Measurements from ENCODE around the gene ZNF396. TPM values are rescaled to one million over a fixed set of nuclear protein-coding genes. Genes with fewer than 3 reads are reported as not detected.
A peak's percentile ranks its signal among the peaks of the same experiment; 100 is the strongest.

The ZNF396 gene
- polyA plus RNA-seq, 1 experiment: 1.1 TPM

DNA sequence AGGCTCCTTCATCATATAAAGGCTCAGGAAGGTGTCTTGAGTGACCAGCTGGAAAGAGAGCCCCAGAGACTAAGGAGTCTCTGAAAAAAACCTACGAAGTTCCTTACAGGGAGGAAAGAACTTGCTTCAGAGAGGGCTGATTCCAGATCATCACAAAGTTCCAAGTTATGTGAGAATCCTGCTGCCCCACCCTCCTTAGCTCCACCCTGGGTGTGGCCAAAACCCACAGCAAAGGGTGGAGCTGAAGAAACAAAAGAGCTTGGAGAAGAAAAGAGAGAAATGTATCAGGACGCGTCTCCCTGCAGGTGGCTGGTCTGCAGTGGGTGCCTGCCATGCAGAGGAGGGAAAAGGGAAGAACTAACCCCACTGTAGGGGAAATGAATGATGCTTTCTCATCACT, 32.8 kb upstream of the ZNF396 start:
- POLR2A ChIA-PET: no interaction called here

DNA sequence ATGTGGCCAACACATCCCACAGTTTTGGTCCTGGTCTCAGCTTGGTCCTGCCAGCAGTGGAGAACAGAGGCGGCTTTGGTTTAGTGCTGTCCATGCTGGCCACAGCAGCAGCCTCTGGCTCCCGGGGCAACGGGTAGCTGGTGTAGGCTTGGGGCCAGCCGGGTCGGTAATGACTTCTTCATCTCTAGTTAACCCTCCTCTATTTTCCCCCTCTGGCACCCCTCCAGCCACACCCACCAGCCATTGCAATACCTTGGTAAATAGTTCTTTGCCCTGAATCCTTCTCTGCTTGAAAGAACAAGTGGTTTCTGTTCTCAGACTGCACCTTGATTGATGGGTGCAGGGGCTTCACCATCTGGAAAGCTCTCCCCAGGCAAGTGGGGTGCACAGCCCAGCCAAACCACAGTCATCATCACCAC, 31.7 kb upstream of the ZNF396 start:
- TF ChIP-seq CTCF (IDR thresholded peaks at IDR 0.05; ENCODE audit: low read depth, low read length): no peak
- DNase-seq (ENCODE audit: low read depth, low spot score): no peak
- ChIA-PET POLR2A (no interaction called here), CTCF (interaction anchor here (1.0 to 2.6 kb wide), 8 partner anchors 8 to 541 kb away, joined by 3 to 7 read pairs (median 4); no protein-coding TSS in a partner anchor)
- Histone ChIP-seq H3K27me3 (ENCODE audit: control insufficient read depth, insufficient read depth, low read length) (no peaks in the 10 kb centered on the region), H3K4me3 (ENCODE audit: low read depth, low read length) (no peak overlapping the region), H3K27ac (ENCODE audit: low read depth, low read length) (no peak overlapping the region), H3K9me3 (ENCODE audit: control insufficient read depth, insufficient read depth, low read length) (no peaks in the 10 kb centered on the region)

More for the DNA sequence above, 32.8 kb upstream of the ZNF396 start:
- no peaks in the 10 kb centered on the region for H3K27me3 ChIP-seq (ENCODE audit: control insufficient read depth, insufficient read depth, low read length)
- H3K27ac ChIP-seq (ENCODE audit: low read depth, low read length): no peak overlapping the region
- CTCF ChIA-PET: no interaction called here
- H3K4me3 ChIP-seq (ENCODE audit: low read depth, low read length): no peak overlapping the region
- no peak for TF ChIP-seq CTCF (IDR thresholded peaks at IDR 0.05; ENCODE audit: low read depth, low read length)
- no peak for DNase-seq (ENCODE audit: low read depth, low spot score)
- H3K9me3 ChIP-seq (ENCODE audit: control insufficient read depth, insufficient read depth, low read length): no peaks in the 10 kb centered on the region

DNA sequence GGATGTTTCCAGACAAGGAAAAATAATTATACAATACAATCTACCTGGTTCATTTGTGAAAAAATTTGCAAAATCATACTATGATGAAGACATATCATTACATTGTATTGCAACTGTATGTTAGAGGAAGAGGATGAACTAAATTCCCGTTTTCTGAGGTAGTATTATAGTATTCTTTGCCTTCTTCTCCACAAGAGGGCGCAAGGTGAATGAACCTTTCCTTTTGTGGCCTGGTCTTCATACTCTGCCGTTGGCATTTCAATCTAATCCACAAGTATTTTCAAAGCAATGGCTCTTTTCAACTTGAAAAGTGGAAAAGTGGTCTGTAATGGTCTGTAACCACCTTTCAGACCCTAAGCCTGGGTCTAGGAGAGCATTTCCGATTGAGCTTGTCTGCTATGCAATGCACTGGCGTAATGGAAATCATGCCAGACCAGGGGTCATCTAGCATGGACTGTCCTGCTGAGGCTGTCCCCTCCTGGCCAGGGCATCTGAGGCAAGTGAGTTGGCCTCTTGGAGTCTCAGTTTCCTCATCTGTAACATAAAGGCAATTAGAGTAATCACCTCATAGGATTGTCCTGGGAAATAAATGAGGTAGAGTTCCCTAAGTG, 30.8 kb upstream of the ZNF396 start:
- POLR2A ChIA-PET: no interaction called here
- CTCF ChIA-PET: interaction anchor here (0.6 to 2.6 kb wide), 23 partner anchors 8 to 542 kb away, joined by 3 to 7 read pairs (median 3); no protein-coding TSS in a partner anchor
- no peak overlapping the region for H3K4me3 ChIP-seq (ENCODE audit: low read depth, low read length)
- DNase-seq (ENCODE audit: low read depth, low spot score): peak; percentile 41
- H3K27me3 ChIP-seq (ENCODE audit: control insufficient read depth, insufficient read depth, low read length): no peaks in the 10 kb centered on the region
- peak; percentile 85 for TF ChIP-seq CTCF (IDR thresholded peaks at IDR 0.05; ENCODE audit: low read depth, low read length)
- H3K9me3 ChIP-seq (ENCODE audit: control insufficient read depth, insufficient read depth, low read length): no peaks in the 10 kb centered on the region
- no peak overlapping the region for H3K27ac ChIP-seq (ENCODE audit: low read depth, low read length)

DNA sequence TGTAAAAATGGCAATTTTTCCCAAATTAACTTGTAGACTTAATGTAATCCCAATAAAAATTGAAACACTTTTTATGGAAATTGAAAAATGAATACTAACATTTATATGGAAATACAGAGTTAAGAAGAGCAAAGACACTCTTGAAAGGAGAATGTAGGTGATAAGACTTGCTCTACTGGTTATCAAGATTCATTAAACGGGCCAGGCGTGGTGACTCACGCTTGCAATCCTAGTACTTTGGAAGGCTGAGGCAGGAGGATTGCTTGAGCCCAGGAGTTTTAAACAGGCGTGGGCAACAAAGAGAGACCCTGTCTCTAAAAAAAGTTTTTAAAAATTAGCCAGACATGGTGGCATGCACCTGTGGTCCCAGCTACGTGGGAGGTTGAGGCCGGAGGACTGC, 29.5 kb upstream of the ZNF396 start:
- Histone ChIP-seq H3K27ac (ENCODE audit: low read depth, low read length) (no peak overlapping the region), H3K9me3 (ENCODE audit: control insufficient read depth, insufficient read depth, low read length) (no peaks in the 10 kb centered on the region), H3K4me3 (ENCODE audit: low read depth, low read length) (no peak overlapping the region), H3K27me3 (ENCODE audit: control insufficient read depth, insufficient read depth, low read length) (no peaks in the 10 kb centered on the region)
- no peak for TF ChIP-seq CTCF (IDR thresholded peaks at IDR 0.05; ENCODE audit: low read depth, low read length)
- DNase-seq (ENCODE audit: low read depth, low spot score): no peak
- CTCF ChIA-PET: interaction anchor here (0.6 kb wide), 1 partner anchor 92 kb away, joined by 3 read pairs; no protein-coding TSS in a partner anchor
- POLR2A ChIA-PET: no interaction called here

DNA sequence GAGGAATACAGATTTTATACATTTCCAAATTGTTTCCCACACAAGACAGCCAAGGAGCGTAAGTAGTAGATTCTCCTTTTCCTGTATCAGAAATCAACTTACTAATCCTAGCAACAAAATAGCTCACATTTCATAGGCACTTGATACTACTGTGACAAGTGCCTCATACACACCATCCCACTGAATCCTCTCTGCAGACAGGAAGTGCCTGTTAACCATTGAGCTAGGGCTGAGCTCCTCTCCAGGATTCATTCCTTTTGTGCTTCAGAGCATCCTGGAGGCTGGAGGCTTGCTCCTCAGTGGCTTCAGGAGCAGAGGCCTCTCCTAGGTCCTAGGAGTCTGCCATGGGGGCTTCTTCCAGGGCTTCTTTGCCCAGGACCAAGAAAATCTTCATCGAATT, 20.8 kb upstream of the ZNF396 start:
- ChIA-PET POLR2A (no interaction called here), CTCF (interaction anchor here (0.9 to 6.1 kb wide), 3 partner anchors 9 to 11 kb away, joined by 3 to 41 read pairs (median 4); no protein-coding TSS in a partner anchor)
- Histone ChIP-seq H3K9me3 (ENCODE audit: control insufficient read depth, insufficient read depth, low read length) (no peaks in the 10 kb centered on the region), H3K27me3 (ENCODE audit: control insufficient read depth, insufficient read depth, low read length) (no peaks in the 10 kb centered on the region), H3K27ac (ENCODE audit: low read depth, low read length) (no peak overlapping the region), H3K4me3 (ENCODE audit: low read depth, low read length) (no peak overlapping the region)
- no peak for TF ChIP-seq CTCF (IDR thresholded peaks at IDR 0.05; ENCODE audit: low read depth, low read length)
- no peak for DNase-seq (ENCODE audit: low read depth, low spot score)
